Activated CD4-positive, alpha-beta T cell treated with anti-CD3 and anti-CD28 coated beads, Interleukin-2, amount 50 U/mL, for 4 hours (primary cell): Measurements from ENCODE around the gene B3GAT1.
"Not testable (repeated sequence)": the region's sequence is repeated elsewhere in the genome, so short reads cannot be mapped to it uniquely, and the experiment has no call there.

Source experiments
- DNase-seq, 2 experiments: peaks; one replicate each; pipeline ENCODE4 v3.0.0-alpha.2; 2020

Gene B3GAT1

GRCh38 chr11:134352111-134352510 is 59.9 kb downstream of the B3GAT1 start:
- DNase-seq, result no peak

- DNase-seq, result no peak
Observed at GRCh38 chr11:134350381-134350780, 61.7 kb downstream of the B3GAT1 start.

- DNase-seq, result no peak
Observed at GRCh38 chr11:134349802-134350355, 62.2 kb downstream of the B3GAT1 start.

- no peak for DNase-seq
Observed at GRCh38 chr11:134349109-134349801, 62.8 kb downstream of the B3GAT1 start.

GRCh38 chr11:134347441-134347840 is 64.6 kb downstream of the B3GAT1 start:
- DNase-seq, result no peak

GRCh38 chr11:134346976-134347350 is 65.1 kb downstream of the B3GAT1 start:
- DNase-seq, result no peak

GRCh38 chr11:134346101-134346975 is 65.7 kb downstream of the B3GAT1 start:
- no peak for DNase-seq

GRCh38 chr11:134345237-134345550 is 66.8 kb downstream of the B3GAT1 start:
- DNase-seq, result no peak

- DNase-seq, result not testable (repeated sequence)
Observed at GRCh38 chr11:134344497-134345236, 67.4 kb downstream of the B3GAT1 start.

- no peak for DNase-seq
Observed at GRCh38 chr11:134343646-134344045, 68.4 kb downstream of the B3GAT1 start.

- DNase-seq, result no peak
Observed at GRCh38 chr11:134342572-134343340, 69.3 kb downstream of the B3GAT1 start.

GRCh38 chr11:134341805-134342571 is 70.1 kb downstream of the B3GAT1 start:
- DNase-seq, result no peak

- no peak for DNase-seq
Observed at GRCh38 chr11:134340354-134340964, 71.6 kb downstream of the B3GAT1 start.

GRCh38 chr11:134339756-134340155 is 72.3 kb downstream of the B3GAT1 start:
- DNase-seq, result no peak

- DNase-seq, result no peak
Observed at GRCh38 chr11:134338654-134339053, 73.4 kb downstream of the B3GAT1 start.

- no peak for DNase-seq
Observed at GRCh38 chr11:134338068-134338467, 74.0 kb downstream of the B3GAT1 start.

- DNase-seq, result no peak
Observed at GRCh38 chr11:134337051-134337450, 75.0 kb downstream of the B3GAT1 start.

GRCh38 chr11:134334796-134335571 is 77.1 kb downstream of the B3GAT1 start:
- DNase-seq, result no peak

- DNase-seq, result no peak
Observed at GRCh38 chr11:134333946-134334345, 78.1 kb downstream of the B3GAT1 start.

- no peak for DNase-seq
Observed at GRCh38 chr11:134333312-134333711, 78.7 kb downstream of the B3GAT1 start.
